DMS153 (cell line): ENCODE results near the gene TLE6.
"Not testable (repeated sequence)": the region's sequence is repeated elsewhere in the genome, so short reads cannot be mapped to it uniquely, and the experiment has no call there.

ENCODE experiments used
- DNase-seq: peaks from one replicate; lab custom pipeline; 2025; lab: John Stamatoyannopoulos, UW

TLE6 gene

GRCh38 chr19:3029065-3029923 is 51.9 kb downstream of the TLE6 start, which contains the start of gene TLE2:
TSS of gene TLE2 (minus strand) at chr19:3029280. CDS start at chr19:3028904, 376 bp downstream.
- DNase-seq: no peak

GRCh38 chr19:3031607-3031867 is 54.2 kb downstream of the TLE6 start:
- DNase-seq: no peak

- no peak for DNase-seq
Observed at GRCh38 chr19:3033595-3034405, 56.4 kb downstream of the TLE6 start.

- no peak for DNase-seq
Observed at GRCh38 chr19:3034406-3034655, 57.0 kb downstream of the TLE6 start.

- no peak for DNase-seq
Observed at GRCh38 chr19:3034656-3035541, 57.5 kb downstream of the TLE6 start.

- peak; percentile 99 for DNase-seq
Observed at GRCh38 chr19:3035542-3036118, 58.3 kb downstream of the TLE6 start.

GRCh38 chr19:3036119-3036976 is 59.0 kb downstream of the TLE6 start:
- peak; percentile 90 for DNase-seq

GRCh38 chr19:3036977-3037544 is 59.7 kb downstream of the TLE6 start:
- DNase-seq: not testable (repeated sequence)

GRCh38 chr19:3038214-3038613 is 60.9 kb downstream of the TLE6 start:
- DNase-seq: no peak

GRCh38 chr19:3039125-3039524 is 61.8 kb downstream of the TLE6 start:
- no peak for DNase-seq

GRCh38 chr19:3039641-3040077 is 62.3 kb downstream of the TLE6 start:
- no peak for DNase-seq

- no peak for DNase-seq
Observed at GRCh38 chr19:3041327-3041726, 64.0 kb downstream of the TLE6 start.

GRCh38 chr19:3041761-3042620 is 64.6 kb downstream of the TLE6 start:
- DNase-seq: no peak

GRCh38 chr19:3042621-3043267 is 65.4 kb downstream of the TLE6 start:
- DNase-seq: peak; percentile 34
